GM19328 (cell line): Measurements from ENCODE around the gene PPP1R36.
"Not testable (repeated sequence)": the region's sequence is repeated elsewhere in the genome, so short reads cannot be mapped to it uniquely, and the experiment has no call there.

Source experiments
- ATAC-seq: cut with Tn5 transposase; IDR thresholded peaks from one replicate; pipeline ENCODE4 v1.9.1; 2021; ENCODE audit warnings: mild to moderate bottlenecking, moderate library complexity; ENCODE audit not compliant: unreplicated experiment

The PPP1R36 gene

GRCh38 chr14:64611358-64612020 is 61.7 kb downstream of the PPP1R36 start:
- ATAC-seq = no peak

GRCh38 chr14:64612021-64612380 is 62.2 kb downstream of the PPP1R36 start:
- ATAC-seq = no peak

GRCh38 chr14:64612971-64613666 is 63.4 kb downstream of the PPP1R36 start:
- no peak for ATAC-seq

- ATAC-seq = no peak
Measured at GRCh38 chr14:64614166-64614565, 64.4 kb downstream of the PPP1R36 start.

- no peak for ATAC-seq
Measured at GRCh38 chr14:64614805-64615391, 65.1 kb downstream of the PPP1R36 start.

GRCh38 chr14:64617872-64618408 is 68.2 kb downstream of the PPP1R36 start:
- not testable (repeated sequence) for ATAC-seq

GRCh38 chr14:64620910-64621309 is 71.1 kb downstream of the PPP1R36 start:
- no peak for ATAC-seq

- ATAC-seq = no peak
Measured at GRCh38 chr14:64623554-64624165, 73.9 kb downstream of the PPP1R36 start.

- ATAC-seq = no peak
Measured at GRCh38 chr14:64625386-64626232, 75.8 kb downstream of the PPP1R36 start.

GRCh38 chr14:64628940-64629408 is 79.2 kb downstream of the PPP1R36 start:
- ATAC-seq = no peak

- no peak for ATAC-seq
Measured at GRCh38 chr14:64630778-64631177, 81.0 kb downstream of the PPP1R36 start.

GRCh38 chr14:64631222-64631621 is 81.5 kb downstream of the PPP1R36 start:
- ATAC-seq = not testable (repeated sequence)

GRCh38 chr14:64632056-64632455 is 82.3 kb downstream of the PPP1R36 start:
- ATAC-seq = no peak

GRCh38 chr14:64634558-64634957 is 84.8 kb downstream of the PPP1R36 start:
- ATAC-seq = no peak

- no peak for ATAC-seq
Measured at GRCh38 chr14:64636208-64636979, 86.6 kb downstream of the PPP1R36 start.

- no peak for ATAC-seq
Measured at GRCh38 chr14:64636980-64637429, 87.2 kb downstream of the PPP1R36 start.

GRCh38 chr14:64637735-64638473 is 88.1 kb downstream of the PPP1R36 start:
- ATAC-seq = no peak

- ATAC-seq = no peak
Measured at GRCh38 chr14:64638625-64639024, 88.9 kb downstream of the PPP1R36 start.
